HPDE6-E6E7 (cell line): Measurements from ENCODE around the gene MARCKS.

ENCODE experiments used
- DNase-seq: peaks from one replicate; pipeline ENCODE4 v3.0.0; 2011; ENCODE audit warnings: missing footprints; ENCODE audit errors: extremely low spot score

MARCKS gene

DNA sequence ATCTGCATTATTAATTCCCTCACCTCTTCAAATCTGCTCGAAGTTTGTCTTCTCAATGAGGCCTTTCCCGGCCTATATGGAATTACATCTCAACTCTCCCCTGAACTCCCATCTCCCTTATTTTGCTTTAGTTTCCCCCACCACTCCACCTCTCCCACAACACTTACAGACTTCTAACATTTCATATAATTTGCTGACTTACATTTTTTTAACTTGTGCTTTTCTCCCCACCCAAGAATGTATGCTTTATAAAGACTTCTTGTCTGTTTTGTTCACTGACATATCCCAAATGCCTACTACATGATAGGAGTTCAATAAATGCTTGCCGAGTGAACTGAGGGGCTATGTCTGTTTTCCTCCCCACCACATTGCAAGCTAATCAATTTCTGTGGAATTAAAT, 3.9 kb upstream of the MARCKS start:
- no peak for DNase-seq

DNA sequence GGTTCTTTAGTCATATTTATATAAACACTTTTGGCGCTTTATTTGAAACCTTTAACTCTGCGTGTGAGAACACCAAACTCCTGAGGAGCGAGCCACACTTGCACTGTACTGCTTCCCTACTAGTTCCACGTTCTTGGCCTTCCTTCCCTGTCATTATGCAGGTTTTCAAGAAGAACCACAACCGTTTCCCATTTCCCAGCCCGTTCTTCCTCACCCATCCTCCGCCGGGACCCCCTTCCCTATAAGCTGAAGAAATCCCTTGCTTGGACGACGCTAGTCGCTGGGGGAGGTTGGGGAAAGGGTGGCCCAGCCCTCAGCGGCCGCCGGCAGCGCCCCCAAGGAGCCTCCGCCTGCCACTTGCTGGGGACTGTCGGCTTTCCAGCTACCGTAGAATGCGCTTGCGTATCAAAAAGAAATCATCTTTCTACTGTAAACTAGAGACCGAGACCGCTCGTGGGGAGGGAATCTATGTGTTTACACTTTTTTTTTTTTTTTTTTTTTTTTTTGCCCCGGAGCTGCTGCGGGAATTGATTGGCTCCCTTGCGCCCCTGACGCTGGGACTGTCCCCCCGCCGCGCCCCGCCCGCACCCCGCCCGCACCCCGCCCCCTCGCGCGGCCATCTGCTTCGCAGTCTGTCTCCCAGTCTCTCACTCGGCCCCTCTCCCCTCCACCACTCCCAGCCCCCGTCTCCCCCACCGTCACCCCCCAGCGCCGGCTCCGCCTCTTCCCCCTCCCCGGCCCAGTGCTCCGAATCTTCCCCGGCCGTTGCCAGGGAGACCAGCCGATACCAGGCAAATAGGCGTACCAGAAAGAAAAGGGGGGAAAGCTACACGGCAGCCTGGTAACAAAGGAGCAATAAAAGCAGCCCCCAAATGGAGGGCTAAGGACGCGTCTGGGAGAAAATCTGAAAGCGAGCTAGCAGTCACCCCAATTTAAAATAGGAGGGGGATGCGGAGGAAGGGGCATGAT, 2.3 kb upstream of the MARCKS start:
- DNase-seq = no peak

DNA sequence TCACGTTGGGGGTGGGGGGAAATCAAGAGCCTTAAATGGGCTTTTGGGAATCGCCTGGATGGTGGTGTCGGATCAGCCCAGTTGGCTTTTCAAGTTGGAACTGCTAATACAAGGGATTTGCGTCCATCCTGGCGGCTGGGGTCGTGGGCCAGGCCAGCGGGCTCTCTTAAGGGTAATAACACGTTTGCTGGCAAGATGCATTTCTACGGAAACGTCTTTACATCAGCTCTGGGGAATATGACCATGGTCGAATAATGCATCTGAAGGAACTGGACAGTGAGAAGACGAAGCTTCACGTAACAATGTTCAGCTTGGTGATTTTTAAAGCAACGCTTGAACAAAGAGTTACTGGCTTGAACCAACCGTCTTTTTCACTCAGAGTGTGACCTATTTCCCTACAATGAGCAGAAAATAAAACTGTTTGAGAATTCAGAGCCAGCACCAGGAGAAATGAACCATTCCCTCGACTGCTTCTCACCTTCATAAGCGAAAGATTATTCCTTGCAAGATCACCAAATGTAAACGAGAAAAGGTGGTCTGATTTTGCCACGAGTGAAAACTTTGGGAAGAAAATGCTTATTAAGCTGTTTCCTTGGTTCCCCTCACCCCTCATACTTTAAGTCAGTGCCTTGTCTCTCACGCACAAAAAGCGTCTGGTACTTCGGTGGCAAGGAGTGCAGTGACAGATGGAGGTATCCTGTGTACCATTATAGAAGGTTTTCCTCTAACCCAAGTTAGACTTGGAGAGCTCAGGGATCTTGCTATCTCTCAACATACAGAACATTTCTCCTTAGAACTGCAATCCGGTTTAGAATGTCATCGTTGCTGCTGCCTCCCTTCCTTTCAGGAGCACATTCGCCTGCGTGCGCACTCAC, 1.4 kb upstream of the MARCKS start:
- DNase-seq = no peak

DNA sequence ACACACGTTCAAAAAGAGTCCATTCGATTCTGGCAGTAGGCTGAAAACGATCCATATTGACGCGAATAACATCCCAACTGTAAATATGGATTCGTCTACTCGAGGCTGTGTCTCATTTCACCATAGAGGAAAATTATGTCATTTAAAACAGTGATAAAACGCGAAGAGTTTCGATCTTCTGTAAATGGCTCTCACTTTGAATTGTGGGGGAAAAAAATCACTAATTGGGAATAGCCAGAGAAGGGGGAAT, 845 bp upstream of the MARCKS start:
- no peak for DNase-seq

DNA sequence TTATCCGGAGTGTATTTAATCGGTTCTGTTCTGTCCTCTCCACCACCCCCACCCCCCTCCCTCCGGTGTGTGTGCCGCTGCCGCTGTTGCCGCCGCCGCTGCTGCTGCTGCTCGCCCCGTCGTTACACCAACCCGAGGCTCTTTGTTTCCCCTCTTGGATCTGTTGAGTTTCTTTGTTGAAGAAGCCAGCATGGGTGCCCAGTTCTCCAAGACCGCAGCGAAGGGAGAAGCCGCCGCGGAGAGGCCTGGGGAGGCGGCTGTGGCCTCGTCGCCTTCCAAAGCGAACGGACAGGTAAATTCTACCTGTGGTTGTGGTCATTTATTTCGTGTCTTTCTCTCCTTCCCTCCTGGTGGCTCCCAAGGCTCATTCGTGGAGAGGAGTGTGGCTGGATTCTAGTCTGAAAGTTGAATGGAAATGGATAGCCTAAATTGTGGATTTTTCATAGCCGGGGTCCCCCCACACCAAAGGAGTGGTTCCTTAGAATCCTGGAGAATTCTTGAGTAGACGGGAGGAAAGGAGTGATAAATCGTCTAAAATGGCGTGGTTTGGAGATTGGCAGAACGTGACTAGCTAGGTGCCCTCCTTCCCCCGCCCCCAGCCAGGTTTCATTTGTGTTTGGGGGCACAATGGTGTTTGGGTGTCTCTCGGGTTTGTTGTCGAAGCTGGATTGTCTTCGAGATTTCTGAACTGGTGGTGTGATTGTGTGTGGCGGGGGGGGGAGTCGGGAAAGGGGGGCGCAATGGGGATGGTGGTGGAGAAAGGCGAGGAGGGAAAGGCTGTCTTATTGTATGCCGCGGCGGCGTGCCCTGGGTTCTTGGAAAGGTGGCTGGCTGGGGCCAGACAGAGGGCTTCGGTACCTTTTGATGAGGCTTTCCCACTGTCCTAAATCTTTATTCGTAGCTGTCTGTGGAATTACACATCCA, 673 bp downstream of the MARCKS start:
- DNase-seq = no peak

DNA sequence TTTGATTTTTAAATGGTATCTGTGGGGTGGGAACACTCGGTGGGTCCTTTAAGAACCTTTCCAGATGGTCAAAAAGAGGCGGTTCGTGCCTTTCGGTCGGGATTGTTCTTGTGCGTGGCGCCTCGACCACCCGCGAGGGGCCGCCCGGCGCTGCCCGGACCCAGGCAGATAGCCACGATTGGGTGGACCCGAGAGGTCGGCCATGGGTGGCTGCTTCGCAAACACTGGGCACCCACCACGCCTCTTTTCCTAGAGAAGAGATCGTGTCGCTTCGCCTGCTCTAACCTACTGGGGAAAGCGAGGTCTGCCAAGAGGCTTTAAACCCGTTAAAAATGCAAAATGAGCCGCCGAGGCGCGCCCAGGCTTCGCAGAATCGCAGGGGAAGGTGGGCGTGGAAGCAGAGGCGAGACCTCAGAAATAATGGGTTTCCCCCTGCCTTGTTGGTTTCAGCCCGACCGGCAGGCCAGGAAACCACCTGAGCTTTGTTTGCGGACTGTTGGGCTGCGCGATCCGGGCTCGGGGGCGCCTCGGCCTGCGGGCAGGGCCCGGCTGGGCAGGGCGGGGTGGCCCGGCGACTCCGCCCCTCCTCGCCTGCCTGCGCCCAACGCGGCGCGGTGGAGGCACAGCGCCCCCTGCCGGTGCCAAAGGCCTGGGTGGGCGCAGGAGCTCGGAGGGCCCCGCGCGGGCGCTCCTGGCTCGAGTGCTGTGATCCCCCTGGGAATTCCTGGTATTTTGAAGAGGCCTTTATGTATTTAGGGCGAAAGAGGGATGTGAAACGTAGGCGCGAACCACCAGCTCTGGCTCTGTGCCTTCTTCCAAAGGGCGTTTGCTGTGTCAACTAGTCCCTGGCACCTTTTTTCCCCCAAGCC, 1.6 kb downstream of the MARCKS start:
- DNase-seq = peak; percentile 83

DNA sequence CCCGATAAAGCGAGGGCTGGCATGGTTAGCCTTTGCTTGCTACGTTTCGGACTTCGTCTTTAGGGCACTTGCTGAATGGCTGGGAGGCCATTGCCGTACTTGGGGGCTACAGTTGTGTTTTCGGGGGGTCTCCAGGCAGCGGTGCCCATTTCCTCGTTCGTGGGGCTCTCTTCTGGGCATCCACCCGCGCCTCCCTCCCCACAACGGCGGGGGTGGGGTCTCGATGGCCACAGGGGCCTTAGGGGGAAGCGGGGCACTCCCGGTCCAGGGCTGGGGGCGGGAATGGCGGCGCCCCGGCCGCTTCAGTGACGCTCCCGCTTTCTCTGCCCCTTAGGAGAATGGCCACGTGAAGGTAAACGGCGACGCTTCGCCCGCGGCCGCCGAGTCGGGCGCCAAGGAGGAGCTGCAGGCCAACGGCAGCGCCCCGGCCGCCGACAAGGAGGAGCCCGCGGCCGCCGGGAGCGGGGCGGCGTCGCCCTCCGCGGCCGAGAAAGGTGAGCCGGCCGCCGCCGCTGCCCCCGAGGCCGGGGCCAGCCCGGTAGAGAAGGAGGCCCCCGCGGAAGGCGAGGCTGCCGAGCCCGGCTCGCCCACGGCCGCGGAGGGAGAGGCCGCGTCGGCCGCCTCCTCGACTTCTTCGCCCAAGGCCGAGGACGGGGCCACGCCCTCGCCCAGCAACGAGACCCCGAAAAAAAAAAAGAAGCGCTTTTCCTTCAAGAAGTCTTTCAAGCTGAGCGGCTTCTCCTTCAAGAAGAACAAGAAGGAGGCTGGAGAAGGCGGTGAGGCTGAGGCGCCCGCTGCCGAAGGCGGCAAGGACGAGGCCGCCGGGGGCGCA, 2.4 kb downstream of the MARCKS start:
- no peak for DNase-seq

DNA sequence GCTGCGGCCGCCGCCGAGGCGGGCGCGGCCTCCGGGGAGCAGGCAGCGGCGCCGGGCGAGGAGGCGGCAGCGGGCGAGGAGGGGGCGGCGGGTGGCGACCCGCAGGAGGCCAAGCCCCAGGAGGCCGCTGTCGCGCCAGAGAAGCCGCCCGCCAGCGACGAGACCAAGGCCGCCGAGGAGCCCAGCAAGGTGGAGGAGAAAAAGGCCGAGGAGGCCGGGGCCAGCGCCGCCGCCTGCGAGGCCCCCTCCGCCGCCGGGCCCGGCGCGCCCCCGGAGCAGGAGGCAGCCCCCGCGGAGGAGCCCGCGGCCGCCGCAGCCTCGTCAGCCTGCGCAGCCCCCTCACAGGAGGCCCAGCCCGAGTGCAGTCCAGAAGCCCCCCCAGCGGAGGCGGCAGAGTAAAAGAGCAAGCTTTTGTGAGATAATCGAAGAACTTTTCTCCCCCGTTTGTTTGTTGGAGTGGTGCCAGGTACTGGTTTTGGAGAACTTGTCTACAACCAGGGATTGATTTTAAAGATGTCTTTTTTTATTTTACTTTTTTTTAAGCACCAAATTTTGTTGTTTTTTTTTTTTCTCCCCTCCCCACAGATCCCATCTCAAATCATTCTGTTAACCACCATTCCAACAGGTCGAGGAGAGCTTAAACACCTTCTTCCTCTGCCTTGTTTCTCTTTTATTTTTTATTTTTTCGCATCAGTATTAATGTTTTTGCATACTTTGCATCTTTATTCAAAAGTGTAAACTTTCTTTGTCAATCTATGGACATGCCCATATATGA, 3.2 kb downstream of the MARCKS start:
- DNase-seq = no peak

DNA sequence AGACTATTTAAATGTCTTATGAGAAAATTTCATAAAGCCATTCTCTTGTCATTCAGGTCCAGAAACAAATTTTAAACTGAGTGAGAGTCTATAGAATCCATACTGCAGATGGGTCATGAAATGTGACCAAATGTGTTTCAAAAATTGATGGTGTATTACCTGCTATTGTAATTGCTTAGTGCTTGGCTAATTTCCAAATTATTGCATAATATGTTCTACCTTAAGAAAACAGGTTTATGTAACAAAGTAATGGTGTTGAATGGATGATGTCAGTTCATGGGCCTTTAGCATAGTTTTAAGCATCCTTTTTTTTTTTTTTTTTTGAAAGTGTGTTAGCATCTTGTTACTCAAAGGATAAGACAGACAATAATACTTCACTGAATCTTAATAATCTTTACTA, 5.0 kb downstream of the MARCKS start:
- no peak for DNase-seq

DNA sequence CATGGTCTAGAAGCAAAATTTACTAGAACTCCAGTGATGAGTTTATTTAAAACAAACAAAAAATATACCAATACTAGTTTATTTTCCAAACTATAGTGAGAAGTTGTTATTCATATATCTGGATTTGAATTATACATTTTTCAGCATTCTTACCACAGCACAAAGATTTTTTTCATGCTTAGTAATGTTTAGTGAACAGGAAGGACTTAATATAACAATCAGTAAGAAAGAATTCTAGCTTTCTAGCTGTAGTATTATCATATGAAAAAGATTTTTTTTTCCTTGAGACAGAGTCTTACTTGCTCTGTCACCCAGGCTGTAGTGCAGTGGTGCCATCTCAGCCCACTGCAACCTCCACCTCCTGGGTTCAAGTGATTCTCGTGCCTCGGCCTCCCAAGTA, 13.8 kb downstream of the MARCKS start:
- DNase-seq = no peak

DNA sequence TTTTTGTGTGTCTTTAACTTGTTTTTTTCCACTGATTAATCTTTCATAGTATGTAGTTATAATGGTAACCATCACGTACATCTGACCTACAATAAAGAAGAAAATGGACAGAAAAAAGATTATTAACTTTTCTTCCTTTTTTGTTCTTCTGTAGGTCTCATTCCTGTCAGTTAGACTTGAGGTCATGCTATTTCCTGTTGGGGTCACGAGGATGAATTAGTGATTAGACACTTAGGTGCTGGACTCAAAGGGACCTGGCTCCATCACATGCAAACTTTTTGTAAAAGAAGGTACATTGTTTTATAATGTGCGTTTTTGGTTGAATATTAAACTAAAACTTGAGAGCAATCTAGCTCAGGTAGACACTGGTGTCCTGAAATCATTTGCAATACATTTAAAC, 14.8 kb downstream of the MARCKS start:
- no peak for DNase-seq

DNA sequence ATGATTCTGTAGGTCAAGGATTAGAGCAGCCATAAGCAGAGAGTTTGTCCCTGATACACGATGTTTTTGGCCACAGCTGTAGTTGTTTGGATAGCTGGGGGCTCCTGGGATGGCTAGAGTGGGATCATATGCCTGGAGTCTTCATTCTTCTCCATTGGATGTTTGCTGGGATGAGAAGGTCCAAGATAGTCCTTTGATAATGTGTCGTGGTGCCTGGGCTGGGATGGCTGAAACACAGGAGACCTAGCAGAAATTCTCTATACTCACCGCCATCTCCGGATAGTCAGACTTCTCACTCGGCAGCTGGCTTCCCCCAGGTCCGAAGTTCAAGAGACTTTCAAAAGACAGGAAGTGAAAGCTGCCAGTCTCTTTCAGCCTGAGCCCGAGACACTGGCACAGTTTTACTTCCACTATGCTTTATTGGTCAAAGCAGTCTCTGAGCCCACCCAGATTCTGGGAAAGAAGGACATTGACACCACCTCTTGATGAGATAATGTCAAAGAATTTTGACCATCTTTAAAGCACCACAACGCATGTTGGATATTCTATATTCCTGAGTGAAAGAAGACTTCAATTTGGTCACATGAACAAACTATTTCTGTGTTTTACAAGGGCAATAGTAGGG, 16.0 kb downstream of the MARCKS start:
- DNase-seq = no peak

DNA sequence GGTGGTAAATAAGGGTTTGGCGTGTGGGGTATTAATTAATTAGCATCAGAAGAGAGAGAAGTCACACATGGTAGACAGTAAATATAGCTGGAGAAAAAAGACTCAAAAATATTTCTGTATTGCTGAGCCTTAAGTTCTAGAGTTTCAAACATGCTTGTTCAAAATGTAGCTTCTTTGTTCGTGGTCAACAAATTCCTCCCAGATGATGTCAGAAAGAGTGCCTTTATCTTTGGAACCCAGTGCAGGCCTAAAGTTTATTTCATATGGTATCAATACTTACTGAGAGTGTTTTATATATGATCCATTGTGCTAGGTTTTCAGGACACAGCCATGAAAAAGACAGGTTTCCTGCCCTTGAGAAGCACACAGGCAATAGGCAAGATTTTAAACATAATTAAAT, 18.3 kb downstream of the MARCKS start:
- DNase-seq = no peak

DNA sequence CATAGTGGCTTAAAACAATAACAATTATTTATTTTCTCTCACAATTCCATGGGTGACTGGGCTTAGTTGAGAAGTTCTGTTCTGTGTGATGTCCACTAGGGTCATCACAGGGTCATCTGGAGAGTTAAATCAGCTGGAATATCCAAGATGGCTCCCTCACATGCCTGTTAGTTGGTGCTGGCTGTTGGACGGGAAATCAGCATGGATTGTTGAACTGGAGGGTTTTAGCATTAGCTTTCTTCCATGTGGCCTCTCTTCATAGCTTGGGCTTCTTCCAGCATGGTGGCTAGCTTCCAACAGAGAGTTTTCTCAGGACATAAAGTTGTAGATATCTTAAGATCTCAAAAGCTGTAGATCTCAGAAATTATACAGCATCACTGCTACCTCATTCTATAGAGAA, 19.6 kb downstream of the MARCKS start:
- DNase-seq = no peak

DNA sequence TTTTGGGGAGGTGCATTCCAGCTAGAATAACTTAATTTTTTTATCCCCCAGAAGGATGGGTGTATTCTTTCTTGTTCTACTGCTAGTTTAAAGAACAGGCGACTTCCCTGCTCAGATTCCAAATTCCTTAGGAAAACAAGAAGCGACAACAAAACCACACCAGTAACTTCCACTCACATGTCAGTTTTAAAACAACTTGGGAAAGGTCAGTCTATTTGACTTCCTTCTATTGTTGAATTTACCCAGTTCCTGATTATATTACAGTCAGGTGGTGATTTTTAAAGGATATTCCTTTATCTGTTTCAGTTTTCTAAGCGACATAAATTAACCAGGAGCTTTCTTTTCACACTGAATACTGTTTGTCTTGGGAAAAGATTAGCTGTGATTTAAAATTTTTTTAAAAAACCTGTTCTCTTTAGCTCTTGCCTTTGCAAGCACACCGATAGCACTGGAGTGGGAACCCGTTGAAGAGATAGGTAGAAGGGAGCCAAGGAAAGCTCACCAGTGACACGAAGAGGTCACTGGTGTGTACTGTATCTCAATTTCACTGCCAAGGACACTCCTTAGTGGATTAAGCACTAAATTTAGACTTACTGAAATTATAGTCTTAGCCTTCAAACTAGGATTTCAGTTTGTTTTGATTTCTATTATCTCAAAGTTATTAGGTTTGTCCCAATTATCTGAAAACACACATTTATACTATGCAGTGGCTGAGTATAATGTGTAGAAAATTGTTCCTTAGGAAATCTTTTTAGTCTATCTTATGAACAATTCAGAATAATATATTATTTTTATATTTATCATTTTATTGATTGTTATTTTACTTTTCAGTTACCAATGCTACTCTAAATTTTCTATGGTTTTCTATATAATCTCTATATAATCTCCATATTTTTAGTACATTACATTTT, 22.3 kb downstream of the MARCKS start:
- no peak for DNase-seq

DNA sequence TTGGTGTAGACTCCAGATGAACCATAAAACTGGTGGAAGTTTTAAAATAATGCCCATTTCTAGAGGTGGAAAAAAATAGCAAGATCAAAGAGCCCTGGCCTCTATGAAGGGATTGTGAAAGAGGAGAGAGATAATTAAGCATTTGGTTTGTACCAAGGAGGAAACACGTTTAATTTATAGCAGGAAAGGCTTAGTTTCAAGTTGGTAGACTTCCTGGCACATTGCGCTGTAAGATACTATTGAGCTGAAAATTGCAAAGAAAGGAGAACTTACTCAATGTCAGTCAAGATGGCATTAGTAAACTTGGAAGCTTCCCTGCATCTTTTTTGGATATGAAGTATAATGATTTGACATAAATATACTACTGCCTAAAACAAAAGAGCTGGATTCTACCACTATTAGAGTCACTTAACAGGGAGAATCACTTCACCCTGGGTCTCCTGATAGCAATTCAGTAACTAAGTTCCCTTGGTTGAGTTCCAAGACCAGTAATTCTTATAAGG, 24.4 kb downstream of the MARCKS start:
- DNase-seq = no peak

DNA sequence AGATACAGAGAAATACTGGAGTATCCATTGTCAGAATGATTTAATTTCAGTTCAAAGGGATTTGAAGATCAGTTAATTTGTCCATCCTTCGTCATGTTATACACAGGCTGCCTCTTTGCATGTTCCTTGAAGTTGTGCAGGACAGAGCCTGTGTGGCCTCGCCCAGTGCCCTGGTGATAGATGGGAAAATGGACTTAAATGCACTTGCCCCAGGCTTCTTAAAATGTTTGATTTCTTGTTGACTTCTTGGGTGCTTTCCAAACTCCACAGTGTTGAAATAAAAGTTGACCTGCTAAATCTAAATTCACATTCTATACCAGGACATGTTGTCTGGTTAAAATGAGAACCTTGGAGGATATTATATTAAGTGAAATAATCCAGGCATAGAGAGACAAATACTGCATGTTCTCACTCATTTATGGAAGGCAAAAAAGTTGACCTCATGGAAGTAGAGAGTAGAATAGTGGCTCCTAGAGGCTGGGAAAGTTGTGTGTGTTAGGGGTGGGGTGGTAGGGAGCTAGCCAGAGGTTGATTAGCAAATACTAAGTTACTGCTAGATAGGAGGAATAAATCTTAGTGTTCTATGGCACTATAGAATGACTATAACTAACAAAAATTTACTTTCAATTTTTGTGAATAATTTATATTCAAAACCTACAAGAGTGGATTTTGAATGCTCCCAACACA, 25.3 kb downstream of the MARCKS start:
- DNase-seq = no peak
